ENCODE results near the gene SOX10.

SOX10 gene

GRCh38 chr22:38009000-38009806, 24.8 kb upstream of the SOX10 start:
- DNase-seq (ENCODE audit: low spot score): no peak
- no peak for TF ChIP-seq CTCF (IDR thresholded peaks at IDR 0.05; ENCODE audit: extremely low read depth, missing control alignments)

- TF ChIP-seq CTCF (IDR thresholded peaks at IDR 0.05; ENCODE audit: extremely low read depth, missing control alignments): no peak
- no peak for DNase-seq (ENCODE audit: low spot score)
Measured at GRCh38 chr22:38007330-38007902, 23.1 kb upstream of the SOX10 start.

GRCh38 chr22:38006906-38007305, 22.6 kb upstream of the SOX10 start:
- DNase-seq (ENCODE audit: low spot score): no peak
- TF ChIP-seq CTCF (IDR thresholded peaks at IDR 0.05; ENCODE audit: extremely low read depth, missing control alignments): no peak

GRCh38 chr22:38005943-38006342, 21.6 kb upstream of the SOX10 start:
- no peak for DNase-seq (ENCODE audit: low spot score)
- TF ChIP-seq CTCF (IDR thresholded peaks at IDR 0.05; ENCODE audit: extremely low read depth, missing control alignments): no peak

- no peak for DNase-seq (ENCODE audit: low spot score)
- no peak for TF ChIP-seq CTCF (IDR thresholded peaks at IDR 0.05; ENCODE audit: extremely low read depth, missing control alignments)
Measured at GRCh38 chr22:37999640-38000272, 15.4 kb upstream of the SOX10 start.

GRCh38 chr22:37999236-37999635, 14.9 kb upstream of the SOX10 start:
- no peak for DNase-seq (ENCODE audit: low spot score)
- TF ChIP-seq CTCF (IDR thresholded peaks at IDR 0.05; ENCODE audit: extremely low read depth, missing control alignments): no peak

GRCh38 chr22:37998543-37998942, 14.2 kb upstream of the SOX10 start:
- no peak for TF ChIP-seq CTCF (IDR thresholded peaks at IDR 0.05; ENCODE audit: extremely low read depth, missing control alignments)
- DNase-seq (ENCODE audit: low spot score): no peak

Measured in GM20000 (cell line).